Esophagus muscularis mucosa (tissue), 3 donors: ENCODE results near the gene C17orf58.

ENCODE experiments used
- CTCF ChIP-seq, 3 experiments: fragments of 200-600 bp in 2 of 3; fragments of 450-650 bp in 1 of 3; sonication (generic) in 2 of 3; IDR thresholded peaks; one replicate each; pipeline ENCODE4 v1.5.1; 2017 to 2019; ENCODE audit warnings: antibody characterized with exemption in 3 of 3, mild to moderate bottlenecking in 2 of 3, moderate library complexity in 1 of 3
- POLR2A ChIP-seq: fragments of 450-650 bp; IDR thresholded peaks from one replicate; pipeline ENCODE4 v1.6.1; 2017; ENCODE audit warnings: antibody characterized with exemption, moderate library complexity, mild to moderate bottlenecking, low read depth

DNA sequence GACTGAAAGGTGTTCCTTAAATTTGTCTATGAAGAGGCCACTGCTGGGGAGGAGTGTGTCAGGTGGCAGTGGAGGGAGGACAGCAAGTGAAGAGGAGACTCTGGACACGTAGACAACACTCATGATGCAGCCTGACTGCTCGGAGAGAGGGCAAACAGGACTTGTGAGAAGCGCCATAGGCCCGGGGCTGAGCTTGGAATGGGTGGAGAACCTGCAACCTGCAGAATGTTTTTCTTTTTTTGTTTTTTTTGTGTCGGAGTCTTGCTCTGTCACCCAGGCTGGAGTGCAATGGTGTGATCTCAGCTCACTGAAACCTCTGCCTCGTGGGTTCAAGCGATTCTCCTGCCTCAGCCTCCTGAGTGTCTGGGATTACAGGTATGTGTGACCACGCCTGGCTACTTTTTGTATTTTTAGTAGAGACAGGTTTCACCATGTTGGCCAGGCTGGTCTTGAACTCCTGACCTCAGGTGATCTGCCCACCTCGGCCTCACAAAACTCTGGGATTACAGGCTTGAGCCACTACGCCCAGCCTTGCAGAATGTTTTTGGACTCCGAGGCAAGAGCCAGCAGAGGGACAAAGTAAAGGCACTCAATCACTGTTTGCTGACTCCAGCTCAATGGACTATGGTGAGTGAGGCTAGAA is 18.9 kb upstream of the C17orf58 start:
- no peak for TF ChIP-seq CTCF (IDR thresholded peaks at IDR 0.05)
- TF ChIP-seq POLR2A, result no peak
